Left lung (tissue), 10 donors: ENCODE data around the gene COQ9. TPM values are rescaled to one million over a fixed set of nuclear protein-coding genes. Genes with fewer than 3 reads are reported as not detected.

ENCODE experiments used
- ATAC-seq: fragments of 200-7000 bp; cut with Tn5 transposase; one replicate; pipeline ENCODE4 v1.9.1; 2020; ENCODE audit warnings: moderate library complexity
- DNase-seq, 4 donors: peaks; one replicate each; pipeline ENCODE4 v3.0.0-alpha.2; 2013 to 2020
- H3K27ac ChIP-seq, 2 donors: fragments of 200-600 bp; sonication (generic) in 1 of 2; one replicate each; pipeline versions ENCODE4 v1.5.0 to v1.8.0; 2020 to 2021
- H3K27me3 ChIP-seq, 2 donors: fragments of 200-600 bp; sonication (generic) in 1 of 2; one replicate each; pipeline versions ENCODE4 v1.5.0 to v1.8.0; 2020 to 2021
- H3K36me3 ChIP-seq, 2 donors: fragments of 200-600 bp; sonication (generic) in 1 of 2; one replicate each; pipeline versions ENCODE4 v1.5.0 to v1.8.0; 2020 to 2021
- H3K4me1 ChIP-seq, 2 donors: fragments of 200-600 bp; one replicate each; pipeline ENCODE4 v1.8.0; 2021
- H3K4me3 ChIP-seq, 2 donors: fragments of 200-600 bp; sonication (generic) in 1 of 2; one replicate each; pipeline versions ENCODE4 v1.5.0 to v1.8.0; 2020 to 2021; ENCODE audit warnings: mild to moderate bottlenecking in 1 of 2
- H3K9me3 ChIP-seq, 2 donors: fragments of 200-600 bp; sonication (generic) in 1 of 2; one replicate each; pipeline versions ENCODE4 v1.5.0 to v1.8.0; 2020 to 2021
- CTCF ChIP-seq, 2 donors: fragments of 200-600 bp; sonication (generic) in 1 of 2; IDR thresholded peaks; one replicate each; pipeline versions ENCODE4 v1.5.0 to v1.8.0; 2021; ENCODE audit warnings: antibody characterized with exemption in 2 of 2
- intact Hi-C, 2 donors: fragments of 100-400 bp; cut with DNase I; formaldehyde crosslinking; loops; one replicate each; pipeline versions ENCODE4 v1.11.2 to v1.14.2; 2022
- polyA plus RNA-seq, 6 donors: library from polyadenylated mRNA; unstranded; fragments of 120-200 nt; gene quantifications; one replicate each; pipeline ENCODE4 v1.2.1, GENCODE V29; 2013; ENCODE audit not compliant: insufficient read length in 6 of 6
- total RNA-seq, 2 donors: library from RNA; stranded (reverse); fragmentation: NEBNext Ultra II Directional; extraction: Animal tissue kit (Norgen Biotek cat#: 25700); gene quantifications; one replicate each; pipeline ENCODE4 v1.2.1, GENCODE V29; 2021
- donor health status: DM: no; HTN: yes; CAD: no.
- donor health status: DM: no; HTN: no; CAD: no.

COQ9 gene
- total and polyA plus RNA-seq, 8 donors, result 47.3 to 67.8 (median 60.7) TPM

- Histone ChIP-seq H3K4me1 (peaks cover 12 to 37% of the 10 kb centered on the region in 2 donors), H3K4me3 (no peak overlapping the region), H3K27ac (no peak overlapping the region), H3K27me3 (no peaks in the 10 kb centered on the region), H3K36me3 (no peaks in the 10 kb centered on the region), H3K9me3 (no peaks in the 10 kb centered on the region)
- ATAC-seq (no peak), DNase-seq (no peak)
- intact Hi-C loops, result loop anchor here in 1 of 2 donors (10.0 kb wide), 1 partner anchor 115 kb away; no protein-coding TSS in a partner anchor
- TF ChIP-seq CTCF (IDR thresholded peaks at IDR 0.05), result no peak
These were observed 27.8 kb upstream of the COQ9 start for GRCh38 chr16:57419506-57419905.

GRCh38 chr16:57422026-57422944 lies 25.0 kb upstream of the COQ9 start:
- peak; percentile 46 for ATAC-seq
- H3K27me3 ChIP-seq, result no peaks in the 10 kb centered on the region
- intact Hi-C loops, result loop anchor here in 1 of 2 donors (5.0 kb wide), 1 partner anchor 95 kb away; no protein-coding TSS in a partner anchor
- peaks cover 10 to 33% of the 10 kb centered on the region in 2 donors for H3K4me1 ChIP-seq
- peak; percentile 50 to 55 for TF ChIP-seq CTCF (IDR thresholded peaks at IDR 0.05)
- H3K27ac ChIP-seq, result no peak overlapping the region
- H3K9me3 ChIP-seq, result no peaks in the 10 kb centered on the region
- peak in 2 of 4 donors; percentile 63 to 82 for DNase-seq
- peaks cover 0 to 13% of the 10 kb centered on the region in 2 donors for H3K36me3 ChIP-seq
- no peak overlapping the region for H3K4me3 ChIP-seq

- Histone ChIP-seq H3K4me3 (no peak overlapping the region), H3K36me3 (peaks cover 0 to 22% of the 10 kb centered on the region in 2 donors), H3K9me3 (no peaks in the 10 kb centered on the region), H3K27ac (no peak overlapping the region), H3K4me1 (peaks cover 6 to 24% of the 10 kb centered on the region in 2 donors), H3K27me3 (no peaks in the 10 kb centered on the region)
- DNase-seq (no peak), ATAC-seq (no peak)
- intact Hi-C loops, result loop anchor here in 1 of 2 donors (5.0 kb wide), 1 partner anchor 94 kb away; no protein-coding TSS in a partner anchor
- no peak for TF ChIP-seq CTCF (IDR thresholded peaks at IDR 0.05)
These were observed 24.1 kb upstream of the COQ9 start for GRCh38 chr16:57423152-57423551.

GRCh38 chr16:57424583-57424982 lies 22.7 kb upstream of the COQ9 start:
- ATAC-seq, result peak; percentile 9
- Histone ChIP-seq H3K27ac (no peak overlapping the region), H3K36me3 (peaks cover 0 to 36% of the 10 kb centered on the region in 2 donors)

More at GRCh38 chr16:57424583-57424982, 22.7 kb upstream of the COQ9 start:
- H3K4me1 ChIP-seq, result peaks cover 6 to 11% of the 10 kb centered on the region in 2 donors
- H3K27me3 ChIP-seq, result no peaks in the 10 kb centered on the region
- no peak for DNase-seq
- TF ChIP-seq CTCF (IDR thresholded peaks at IDR 0.05), result no peak
- H3K9me3 ChIP-seq, result no peaks in the 10 kb centered on the region
- H3K4me3 ChIP-seq, result no peak overlapping the region
- intact Hi-C loops, result loop anchor here in 1 of 2 donors (5.0 kb wide), 1 partner anchor 93 kb away; no protein-coding TSS in a partner anchor
